CD4-positive, alpha-beta T cell (primary cell): Measurements from ENCODE around the gene FBXW11. TPM values are rescaled to one million over a fixed set of nuclear protein-coding genes. Genes with fewer than 3 reads are reported as not detected.

Experiments used
- ATAC-seq: fragments of 200-7000 bp; cut with Tn5 transposase; one replicate; pipeline ENCODE4 v1.10.0; 2022; ENCODE audit warnings: mild to moderate bottlenecking; ENCODE audit not compliant: poor library complexity
- CTCF ChIA-PET: fragments of 350-600 bp; sonication (Branson Sonifier 250); formaldehyde crosslinking; loops from one replicate; lab custom pipeline; 2021; ENCODE audit warnings: antibody characterized with exemption, inconsistent platforms; lab: Charles Lee
- POLR2A ChIA-PET: fragments of 350-600 bp; sonication (Branson Sonifier 250); formaldehyde crosslinking; loops from one replicate; lab custom pipeline; 2021; ENCODE audit warnings: antibody characterized with exemption, inconsistent platforms; lab: Charles Lee
- DNase-seq, 14 experiments: peaks; one replicate each; pipeline ENCODE4 v3.0.0-alpha.2; 2013 to 2020; ENCODE audit warnings: mixed read lengths in 2 of 14
- H3K27ac ChIP-seq, 2 donors: one replicate each; pipeline versions ENCODE4 v1.5.1 to v1.7.0; 2013; ENCODE audit warnings: low read length in 2 of 2, low read depth in 1 of 2, mild to moderate bottlenecking in 1 of 2
- H3K27me3 ChIP-seq, 2 experiments: 1 replicate in 1 of 2; 2 replicates in 1 of 2; pipeline versions ENCODE4 v1.6.1 to v1.7.0; 2013; ENCODE audit warnings: low read length in 2 of 2, control low read depth in 1 of 2, mild to moderate bottlenecking in 1 of 2, moderate library complexity in 1 of 2; ENCODE audit not compliant: insufficient read depth in 2 of 2, control insufficient read depth in 1 of 2
- H3K36me3 ChIP-seq: one replicate; pipeline ENCODE4 v1.6.1; 2013; ENCODE audit warnings: low read length, control low read depth; ENCODE audit not compliant: insufficient read depth
- H3K4me1 ChIP-seq: one replicate; pipeline ENCODE4 v1.6.1; 2013; ENCODE audit warnings: low read length, control low read depth; ENCODE audit not compliant: insufficient read depth
- H3K4me3 ChIP-seq: one replicate; pipeline ENCODE4 v1.5.1; 2013; ENCODE audit warnings: mild to moderate bottlenecking, low read length, moderate library complexity
- H3K9me3 ChIP-seq, 2 experiments: 1 replicate in 1 of 2; 2 replicates in 1 of 2; pipeline versions ENCODE4 v1.6.1 to v1.7.0; 2013; ENCODE audit warnings: low read length in 2 of 2, mild to moderate bottlenecking in 2 of 2, control low read depth in 1 of 2, moderate library complexity in 1 of 2; ENCODE audit not compliant: control insufficient read depth in 1 of 2, insufficient read depth in 1 of 2
- H3K27ac Mint-ChIP-seq: one replicate; pipeline ENCODE4 v1.8.0; 2020; ENCODE audit warnings: mixed read lengths
- H3K27me3 Mint-ChIP-seq: one replicate; pipeline ENCODE4 v1.8.0; 2021; ENCODE audit warnings: mixed read lengths
- H3K36me3 Mint-ChIP-seq: one replicate; pipeline ENCODE4 v1.8.0; 2021; ENCODE audit warnings: low read depth, mixed read lengths
- H3K4me1 Mint-ChIP-seq: one replicate; pipeline ENCODE4 v1.8.0; 2021; ENCODE audit warnings: low read depth, mixed read lengths
- H3K4me3 Mint-ChIP-seq: one replicate; pipeline ENCODE4 v1.8.0; 2020; ENCODE audit warnings: mild to moderate bottlenecking, mixed read lengths
- H3K9me3 Mint-ChIP-seq: one replicate; pipeline ENCODE4 v1.8.0; 2020; ENCODE audit warnings: mixed read lengths
- CTCF ChIP-seq: fragments of 200-600 bp; IDR thresholded peaks from one replicate; pipeline ENCODE4 v1.8.0; 2022; ENCODE audit warnings: antibody characterized with exemption, mild to moderate bottlenecking
- intact Hi-C, 2 experiments: fragments of 100-400 bp; cut with DNase I in 1 of 2; cut with micrococcal nuclease in 1 of 2; formaldehyde crosslinking; loops; one replicate each; pipeline versions ENCODE4 v1.15.1 to v1.9.0; 2023 to 2025; cut with DNase I, micrococcal nuclease
- total RNA-seq, 174 experiments: library from RNA in 2 of 174; stranded (reverse) in 2 of 174; gene quantifications; one replicate each; pipeline ENCODE4 v1.2.3 and lab custom pipeline; 2021 to 2026

FBXW11 gene
- total RNA-seq, 2 experiments from 2014 or later: 20.9 to 24.0 TPM

GRCh38 chr5:171835066-171835465 lies 171.4 kb downstream of the FBXW11 start:
- H3K36me3 Mint-ChIP-seq: no peaks in the 10 kb centered on the region
- no peaks in the 10 kb centered on the region for H3K4me1 Mint-ChIP-seq
- ATAC-seq: no peak
- peaks cover 13% of the 10 kb centered on the region for H3K9me3 Mint-ChIP-seq
- Histone ChIP-seq H3K27me3 (no peaks in the 10 kb centered on the region), H3K9me3 (no peaks in the 10 kb centered on the region), H3K27ac (no peak overlapping the region), H3K4me3 (no peak overlapping the region), H3K36me3 (no peaks in the 10 kb centered on the region), H3K4me1 (no peaks in the 10 kb centered on the region)
- H3K4me3 Mint-ChIP-seq: no peak overlapping the region
- H3K27me3 Mint-ChIP-seq: no peaks in the 10 kb centered on the region
- H3K27ac Mint-ChIP-seq: no peak overlapping the region
- ChIA-PET POLR2A (no interaction called here), CTCF (interaction anchor here (0.6 kb wide), 1 partner anchor 1994 kb away, joined by 3 read pairs; no protein-coding TSS in a partner anchor)
- intact Hi-C loops: no loop called here
- no peak for DNase-seq
- no peak for TF ChIP-seq CTCF

GRCh38 chr5:171834461-171834860 lies 172.0 kb downstream of the FBXW11 start:
- ChIA-PET POLR2A (no interaction called here), CTCF (no interaction called here)
- intact Hi-C loops: no loop called here
- DNase-seq: no peak
- Mint-ChIP-seq H3K27me3 (no peaks in the 10 kb centered on the region), H3K9me3 (peaks cover 13% of the 10 kb centered on the region), H3K4me1 (no peaks in the 10 kb centered on the region), H3K36me3 (no peaks in the 10 kb centered on the region), H3K27ac (no peak overlapping the region), H3K4me3 (no peak overlapping the region)
- Histone ChIP-seq H3K4me3 (no peak overlapping the region), H3K27ac (no peak overlapping the region), H3K27me3 (no peaks in the 10 kb centered on the region), H3K9me3 (no peaks in the 10 kb centered on the region), H3K4me1 (no peaks in the 10 kb centered on the region), H3K36me3 (no peaks in the 10 kb centered on the region)
- no peak for TF ChIP-seq CTCF
- ATAC-seq: no peak

- Histone ChIP-seq H3K4me3 (no peak overlapping the region), H3K4me1 (no peaks in the 10 kb centered on the region), H3K36me3 (no peaks in the 10 kb centered on the region), H3K27me3 (no peaks in the 10 kb centered on the region), H3K9me3 (no peaks in the 10 kb centered on the region), H3K27ac (no peak overlapping the region)
- ATAC-seq (no peak), DNase-seq (no peak)
- intact Hi-C loops: no loop called here
- H3K27me3 Mint-ChIP-seq: no peaks in the 10 kb centered on the region
- H3K4me3 Mint-ChIP-seq: no peak overlapping the region
- no peak for TF ChIP-seq CTCF
- H3K9me3 Mint-ChIP-seq: peaks cover 13% of the 10 kb centered on the region
- H3K27ac Mint-ChIP-seq: no peak overlapping the region
- H3K36me3 Mint-ChIP-seq: no peaks in the 10 kb centered on the region
- POLR2A ChIA-PET: no interaction called here
- CTCF ChIA-PET: no interaction called here
- H3K4me1 Mint-ChIP-seq: no peaks in the 10 kb centered on the region
Measured at GRCh38 chr5:171832775-171833174, 173.7 kb downstream of the FBXW11 start.
